GM19099 (cell line): ENCODE data around the gene BCL2L11.

Experiments
- POLR2A ChIP-seq: IDR thresholded peaks from 3 replicates; pipeline ENCODE4 v1.6.1; 2011; ENCODE audit warnings: low read depth; ENCODE audit not compliant: insufficient read length; ENCODE audit errors: extremely low read depth

BCL2L11 gene

DNA sequence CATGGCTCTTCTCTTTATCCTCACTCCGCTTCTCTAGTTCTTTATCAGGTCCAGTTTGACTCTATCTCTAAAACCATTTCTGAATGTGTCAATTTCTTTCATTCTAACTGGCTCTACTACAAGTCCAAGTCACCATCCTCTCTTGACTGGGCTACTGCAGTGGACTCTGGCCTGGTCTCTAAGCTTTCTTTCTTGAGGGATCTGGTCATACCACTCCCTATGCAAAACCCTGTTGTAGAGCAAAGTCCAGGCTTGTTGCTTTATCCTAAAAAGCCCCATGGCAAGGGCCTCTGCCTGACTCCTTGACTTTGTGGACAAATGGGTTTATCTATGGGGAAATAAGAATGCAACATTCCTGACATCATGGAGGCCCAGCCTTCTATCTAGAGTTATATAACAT, 87.1 kb downstream of the BCL2L11 start:
- no peak for TF ChIP-seq POLR2A

DNA sequence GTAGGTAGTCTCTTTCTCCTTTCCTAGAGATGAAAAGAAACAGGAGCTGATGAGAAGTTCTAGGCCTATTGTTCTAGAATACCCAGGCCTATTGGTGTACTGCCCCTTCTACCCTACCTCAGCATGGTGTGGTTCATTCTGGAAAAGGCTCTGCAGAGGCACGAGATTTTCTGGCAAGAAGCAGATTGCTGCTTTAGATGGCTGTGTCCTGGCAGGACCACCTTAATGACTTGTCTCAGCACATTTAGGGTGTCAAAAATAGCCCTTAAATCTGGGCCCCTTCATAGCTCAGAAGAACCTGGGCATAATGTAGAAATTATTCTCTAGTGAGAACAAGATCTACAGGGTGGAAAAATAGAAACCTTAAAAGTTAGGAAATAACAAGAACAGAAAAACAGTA, 87.9 kb downstream of the BCL2L11 start:
- TF ChIP-seq POLR2A = no peak

DNA sequence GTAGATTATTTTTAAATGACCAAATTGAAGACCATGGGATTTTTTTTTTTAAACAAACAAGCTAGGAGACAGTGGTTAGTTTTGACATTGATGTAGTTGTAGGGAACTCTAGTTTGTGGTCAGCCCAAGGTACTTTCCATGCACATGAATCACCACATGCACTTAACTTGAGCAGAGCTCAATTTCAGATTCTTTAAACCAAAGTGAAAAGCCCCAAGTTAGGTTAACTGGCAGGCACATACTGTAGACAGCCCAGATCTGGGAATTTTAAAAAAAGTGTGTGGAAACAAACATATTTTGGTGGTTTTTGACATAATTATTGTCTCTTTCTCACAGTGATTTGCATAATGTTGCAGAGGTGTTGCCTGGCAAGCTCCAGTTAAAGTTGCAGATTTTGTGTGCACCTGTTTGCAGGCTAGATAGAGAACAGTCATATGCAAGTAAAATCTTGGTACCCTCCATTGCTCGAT, 88.4 kb downstream of the BCL2L11 start:
- TF ChIP-seq POLR2A = no peak

DNA sequence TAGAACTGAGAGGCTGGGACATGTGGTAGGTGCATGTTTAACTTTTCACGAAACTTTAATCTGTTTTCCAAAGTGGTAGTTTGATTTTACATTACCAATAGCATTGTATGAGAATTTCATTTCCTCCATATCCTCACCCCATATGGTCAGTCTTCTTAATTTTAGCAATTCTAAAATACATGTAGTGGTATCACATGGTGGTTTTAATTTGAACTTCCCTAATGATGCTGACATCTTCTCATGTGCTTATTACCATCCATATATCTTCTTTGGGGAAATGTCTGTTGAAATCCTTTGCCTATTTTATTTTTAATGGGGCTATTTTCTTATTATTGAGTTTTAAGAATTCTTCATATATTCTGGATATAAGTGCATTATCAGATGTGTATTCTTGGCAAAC, 89.3 kb downstream of the BCL2L11 start:
- no peak for TF ChIP-seq POLR2A

DNA sequence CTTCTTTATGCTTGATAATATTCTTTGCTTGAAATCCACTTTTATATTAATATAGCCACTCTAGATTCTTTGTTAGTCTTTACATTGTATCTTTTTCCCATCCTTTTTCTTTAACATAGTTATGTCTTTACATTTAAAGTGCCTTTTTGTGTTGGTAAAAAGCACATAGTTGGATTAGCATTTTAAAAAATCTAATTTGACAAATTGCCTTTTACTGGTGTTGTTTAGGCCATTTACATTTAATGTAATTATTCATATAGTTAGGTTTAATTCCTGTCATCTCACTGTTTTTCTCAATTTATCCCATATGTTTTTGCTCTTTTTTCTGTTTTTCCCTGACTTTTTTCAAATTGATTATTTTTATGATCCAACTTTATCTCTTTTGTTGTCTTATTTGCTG, 93.2 kb downstream of the BCL2L11 start:
- no peak for TF ChIP-seq POLR2A

DNA sequence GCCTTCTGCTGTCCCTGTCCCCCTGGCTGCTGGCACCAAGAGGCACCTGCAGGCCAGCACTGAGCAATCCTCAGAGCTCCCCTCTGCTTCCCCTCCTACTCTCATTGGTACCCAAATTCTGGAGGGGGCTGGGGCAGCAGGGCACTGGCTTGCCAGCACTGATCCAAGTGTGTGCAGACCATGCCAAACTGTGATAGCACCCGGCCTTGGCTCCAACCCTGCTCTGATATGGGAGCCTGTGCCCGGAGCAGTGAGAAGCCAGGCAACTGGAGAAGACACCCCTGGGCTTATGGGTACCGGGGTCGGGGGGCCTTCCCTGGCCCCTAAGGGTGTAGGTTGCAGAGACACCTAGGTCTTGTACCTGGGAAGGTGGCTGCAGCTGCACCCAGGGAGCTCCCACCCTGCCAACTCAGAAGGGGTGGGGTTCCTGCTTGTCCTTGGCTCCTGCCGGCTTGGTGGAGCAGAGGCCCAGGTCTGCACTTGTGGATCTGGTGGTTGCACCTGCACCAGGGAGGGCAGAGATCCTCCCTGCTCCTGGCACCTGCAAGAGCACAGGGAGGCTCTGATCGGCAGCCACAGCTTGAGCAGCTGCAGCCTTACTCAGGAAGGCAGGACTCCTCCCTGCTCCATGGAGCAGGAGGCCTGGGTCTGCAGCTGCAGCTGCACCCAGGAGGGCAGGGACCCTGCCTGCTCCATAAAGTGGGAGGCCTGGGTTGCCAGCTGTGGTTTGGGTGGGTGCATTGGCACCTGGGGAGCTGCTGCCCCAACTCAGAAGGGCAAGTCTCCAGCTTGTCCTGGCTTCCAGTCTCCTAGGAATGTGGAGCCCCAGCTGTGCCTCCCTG, 96.3 kb downstream of the BCL2L11 start:
- TF ChIP-seq POLR2A = no peak
